ENCODE measurements around the gene HES1. TPM values are rescaled to one million over a fixed set of nuclear protein-coding genes. Genes with fewer than 3 reads are reported as not detected.
"Not testable (repeated sequence)": the region's sequence is repeated elsewhere in the genome, so short reads cannot be mapped to it uniquely, and the experiment has no call there.

The HES1 gene
- total and polyA plus RNA-seq, 9 of the 15 experiments (the other 6 are each of a cell fraction or from before 2014, with no cell fraction given), result 3.4 to 37.0 (median 19.3) TPM

DNA sequence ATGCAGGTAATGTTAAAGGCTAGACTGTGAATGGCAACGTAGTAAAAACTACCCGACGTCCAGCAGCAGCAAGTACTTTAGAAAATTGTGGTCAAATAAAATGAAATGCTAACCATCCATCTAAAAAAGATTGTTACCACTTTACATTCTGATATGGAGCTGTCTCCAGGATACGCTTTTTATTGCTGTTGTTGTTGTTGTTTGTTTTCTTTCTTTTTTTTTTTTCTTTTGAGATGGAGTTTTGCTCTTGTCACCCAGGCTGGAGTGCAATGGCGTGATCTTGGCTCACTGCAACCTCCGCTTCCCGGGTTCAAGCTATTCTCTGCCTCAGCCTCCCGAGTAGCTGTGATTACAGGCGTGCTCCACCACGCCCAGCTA lies 45.8 kb upstream of the HES1 start (continued):
- TF ChIP-seq, protein P1, sequence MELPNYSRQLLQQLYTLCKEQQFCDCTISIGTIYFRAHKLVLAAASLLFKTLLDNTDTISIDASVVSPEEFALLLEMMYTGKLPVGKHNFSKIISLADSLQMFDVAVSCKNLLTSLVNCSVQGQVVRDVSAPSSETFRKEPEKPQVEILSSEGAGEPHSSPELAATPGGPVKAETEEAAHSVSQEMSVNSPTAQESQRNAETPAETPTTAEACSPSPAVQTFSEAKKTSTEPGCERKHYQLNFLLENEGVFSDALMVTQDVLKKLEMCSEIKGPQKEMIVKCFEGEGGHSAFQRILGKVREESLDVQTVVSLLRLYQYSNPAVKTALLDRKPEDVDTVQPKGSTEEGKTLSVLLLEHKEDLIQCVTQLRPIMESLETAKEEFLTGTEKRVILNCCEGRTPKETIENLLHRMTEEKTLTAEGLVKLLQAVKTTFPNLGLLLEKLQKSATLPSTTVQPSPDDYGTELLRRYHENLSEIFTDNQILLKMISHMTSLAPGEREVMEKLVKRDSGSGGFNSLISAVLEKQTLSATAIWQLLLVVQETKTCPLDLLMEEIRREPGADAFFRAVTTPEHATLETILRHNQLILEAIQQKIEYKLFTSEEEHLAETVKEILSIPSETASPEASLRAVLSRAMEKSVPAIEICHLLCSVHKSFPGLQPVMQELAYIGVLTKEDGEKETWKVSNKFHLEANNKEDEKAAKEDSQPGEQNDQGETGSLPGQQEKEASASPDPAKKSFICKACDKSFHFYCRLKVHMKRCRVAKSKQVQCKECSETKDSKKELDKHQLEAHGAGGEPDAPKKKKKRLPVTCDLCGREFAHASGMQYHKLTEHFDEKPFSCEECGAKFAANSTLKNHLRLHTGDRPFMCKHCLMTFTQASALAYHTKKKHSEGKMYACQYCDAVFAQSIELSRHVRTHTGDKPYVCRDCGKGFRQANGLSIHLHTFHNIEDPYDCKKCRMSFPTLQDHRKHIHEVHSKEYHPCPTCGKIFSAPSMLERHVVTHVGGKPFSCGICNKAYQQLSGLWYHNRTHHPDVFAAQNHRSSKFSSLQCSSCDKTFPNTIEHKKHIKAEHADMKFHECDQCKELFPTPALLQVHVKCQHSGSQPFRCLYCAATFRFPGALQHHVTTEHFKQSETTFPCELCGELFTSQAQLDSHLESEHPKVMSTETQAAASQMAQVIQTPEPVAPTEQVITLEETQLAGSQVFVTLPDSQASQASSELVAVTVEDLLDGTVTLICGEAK (IDR thresholded peaks at IDR 0.05), result 0 out of 2 replicates have a peak, but pooled peaks have one; percentile 36
- TF ChIP-seq, protein P1 (CRISPR knock-in tag; IDR thresholded peaks at IDR 0.05), result not testable (repeated sequence)
- 0 out of 2 replicates have a peak, but pooled peaks have one; percentile 45 for TF ChIP-seq DMBX1 (CRISPR knock-in tag; IDR thresholded peaks at IDR 0.05; ENCODE audit: borderline replicate concordance)
- 0 out of 4 replicates have a peak, but pooled peaks of 1 of the 2 experiments have one; percentile 46 for TF ChIP-seq CSDE1 (IDR thresholded peaks at IDR 0.05)
